ENCODE results near the gene C9orf40. TPM values are rescaled to one million over a fixed set of nuclear protein-coding genes. Genes with fewer than 3 reads are reported as not detected.

The C9orf40 gene
- total and polyA plus RNA-seq, 2 of the 4 experiments (the other 2 are of a cell fraction) = 0.36 to 1.9 TPM

GRCh38 chr9:74958587-74958986 lies 5.9 kb upstream of the C9orf40 start:
- Histone ChIP-seq H3K4ac (ENCODE audit: low read depth, low read length) (no peak overlapping the region), H3K27me3 (ENCODE audit: control insufficient read depth, insufficient read depth, low read length) (no peaks in the 10 kb centered on the region), H3K27ac (ENCODE audit: insufficient read depth, low read length) (no peak overlapping the region), H3K79me1 (ENCODE audit: low read depth in 1 of 2, low read length in 2 of 2) (peaks cover 0 to 2% of the 10 kb centered on the region in 2 experiments; a peak in 2 of 4 replicates), H2BK5ac (ENCODE audit: low read depth, low read length, poor library complexity, severe bottlenecking) (no peak overlapping the region), H2AFZ (replicated peaks; ENCODE audit: low read length, poor library complexity) (no peak overlapping the region), H3K23ac (ENCODE audit: low read depth, low read length) (no peak overlapping the region), H4K5ac (ENCODE audit: low read depth, low read length) (no peak overlapping the region), H3K14ac (replicated peaks; ENCODE audit: low read depth, low read length) (no peak overlapping the region), H2AK9ac (replicated peaks; ENCODE audit: low read depth, low read length, poor library complexity) (no peak overlapping the region), H4K91ac (ENCODE audit: insufficient read depth, low read depth, low read length) (no peak overlapping the region), H2BK15ac (ENCODE audit: low read depth, low read length) (no peak overlapping the region), H3K56ac (ENCODE audit: extremely low read depth, insufficient read depth, low read length) (no peak overlapping the region), H3K36me3 (ENCODE audit: control insufficient read depth, insufficient read depth, low read length) (no peaks in the 10 kb centered on the region), H3K9me1 (ENCODE audit: insufficient read depth, low read length) (no peaks in the 10 kb centered on the region), H2BK20ac (ENCODE audit: low read depth, low read length) (no peak overlapping the region), H3K9me3 (ENCODE audit: control insufficient read depth, insufficient read depth, low read length) (peaks cover 5% of the 10 kb centered on the region), H3K9ac (ENCODE audit: low read depth, low read length) (no peak overlapping the region), H4K8ac (ENCODE audit: low read depth in 2 of 2, low read length in 2 of 2) (no peak overlapping the region), H3K4me1 (ENCODE audit: control insufficient read depth, insufficient read depth, low read length) (no peaks in the 10 kb centered on the region), H3K4me3 (ENCODE audit: insufficient read depth, low read depth, low read length) (no peak overlapping the region), H4K20me1 (ENCODE audit: insufficient read depth, low read length) (no peaks in the 10 kb centered on the region), H3K4me2 (ENCODE audit: low read depth, low read length) (no peak overlapping the region), H2BK120ac (ENCODE audit: low read depth, low read length) (no peak overlapping the region), H2AK5ac (ENCODE audit: low read depth, low read length) (no peak overlapping the region), H3K18ac (ENCODE audit: low read depth, low read length) (no peak overlapping the region)
- DNase-seq (no peak), ATAC-seq (ENCODE audit: low read depth) (no peak)
- CTCF ChIA-PET = no interaction called here
- no peak for TF ChIP-seq MXI1 (IDR thresholded peaks at IDR 0.05; ENCODE audit: borderline replicate concordance, low read depth, low read length)
- TF ChIP-seq RFX5 (IDR thresholded peaks at IDR 0.05; ENCODE audit: low read depth, low read length) = no peak
- TF ChIP-seq, protein P1, sequence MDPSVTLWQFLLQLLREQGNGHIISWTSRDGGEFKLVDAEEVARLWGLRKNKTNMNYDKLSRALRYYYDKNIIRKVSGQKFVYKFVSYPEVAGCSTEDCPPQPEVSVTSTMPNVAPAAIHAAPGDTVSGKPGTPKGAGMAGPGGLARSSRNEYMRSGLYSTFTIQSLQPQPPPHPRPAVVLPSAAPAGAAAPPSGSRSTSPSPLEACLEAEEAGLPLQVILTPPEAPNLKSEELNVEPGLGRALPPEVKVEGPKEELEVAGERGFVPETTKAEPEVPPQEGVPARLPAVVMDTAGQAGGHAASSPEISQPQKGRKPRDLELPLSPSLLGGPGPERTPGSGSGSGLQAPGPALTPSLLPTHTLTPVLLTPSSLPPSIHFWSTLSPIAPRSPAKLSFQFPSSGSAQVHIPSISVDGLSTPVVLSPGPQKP (IDR thresholded peaks at IDR 0.05; ENCODE audit: borderline replicate concordance, low read depth, low read length) = no peak
- no TSS peak for BruUV-seq (replicated peaks)
- intact Hi-C loops (cut with micrococcal nuclease) = no loop called here
- in situ Hi-C loops (cut with MboI; ENCODE audit: low sequenced_read_pairs) = no loop called here
- POLR2A ChIA-PET (ENCODE audit: unreplicated experiment) = no interaction called here
- dilution Hi-C loops (cut with HindIII; ENCODE audit: low sequenced_read_pairs, unreplicated experiment) = no loop called here
